ENCODE results near the gene ABHD16A.
A peak's percentile ranks its signal among the peaks of the same experiment; 100 is the strongest.

The ABHD16A gene

GRCh38 chr6:31660381-31661261 lies 42.5 kb downstream of the ABHD16A start, which contains the start of gene C6orf47:
TSS of gene C6orf47 (minus strand) at chr6:31660778. CDS start at chr6:31659947, 831 bp downstream.
- peak; percentile 90 for DNase-seq

DNA sequence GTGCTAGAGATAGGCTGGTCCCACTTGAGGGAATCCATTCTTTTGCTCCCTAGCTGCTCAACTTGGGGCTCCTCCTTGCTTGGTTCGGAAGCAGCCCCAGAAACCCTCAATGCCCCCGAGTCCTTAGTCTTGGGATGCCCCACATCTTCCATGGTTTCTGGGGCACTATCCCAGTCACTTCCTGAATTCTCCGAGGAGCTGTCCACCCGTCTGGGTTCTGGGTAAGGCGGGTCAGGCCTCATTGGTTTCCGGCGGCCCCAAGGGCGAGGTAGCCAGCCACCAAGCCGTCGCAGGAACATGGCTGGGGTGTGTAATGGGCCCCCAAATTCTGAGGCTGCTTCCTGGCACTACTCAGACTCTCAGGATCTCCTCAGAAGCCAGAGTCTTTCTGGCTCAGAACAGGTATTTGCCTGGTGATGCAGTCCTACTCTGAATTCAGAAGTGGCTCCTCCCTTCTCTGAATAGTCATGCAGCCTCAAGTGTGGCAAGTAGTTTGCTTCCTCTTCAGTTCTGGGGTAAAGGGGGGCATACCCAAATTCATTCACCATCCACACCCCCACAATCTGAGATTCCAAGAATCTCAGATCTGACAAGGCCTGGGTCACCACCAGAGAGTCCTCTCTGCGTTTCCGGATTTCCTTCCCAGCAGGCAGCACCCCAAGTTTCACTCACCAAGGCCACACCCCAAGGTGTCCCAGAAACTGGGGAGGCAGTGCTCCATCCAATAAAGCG lies 43.3 kb downstream of the ABHD16A start:
- no peak for DNase-seq

GRCh38 chr6:31658983-31659648 lies 44.0 kb downstream of the ABHD16A start:
- no peak for DNase-seq

- DNase-seq: no peak
Measured at GRCh38 chr6:31658158-31658688, 44.9 kb downstream of the ABHD16A start.

DNA sequence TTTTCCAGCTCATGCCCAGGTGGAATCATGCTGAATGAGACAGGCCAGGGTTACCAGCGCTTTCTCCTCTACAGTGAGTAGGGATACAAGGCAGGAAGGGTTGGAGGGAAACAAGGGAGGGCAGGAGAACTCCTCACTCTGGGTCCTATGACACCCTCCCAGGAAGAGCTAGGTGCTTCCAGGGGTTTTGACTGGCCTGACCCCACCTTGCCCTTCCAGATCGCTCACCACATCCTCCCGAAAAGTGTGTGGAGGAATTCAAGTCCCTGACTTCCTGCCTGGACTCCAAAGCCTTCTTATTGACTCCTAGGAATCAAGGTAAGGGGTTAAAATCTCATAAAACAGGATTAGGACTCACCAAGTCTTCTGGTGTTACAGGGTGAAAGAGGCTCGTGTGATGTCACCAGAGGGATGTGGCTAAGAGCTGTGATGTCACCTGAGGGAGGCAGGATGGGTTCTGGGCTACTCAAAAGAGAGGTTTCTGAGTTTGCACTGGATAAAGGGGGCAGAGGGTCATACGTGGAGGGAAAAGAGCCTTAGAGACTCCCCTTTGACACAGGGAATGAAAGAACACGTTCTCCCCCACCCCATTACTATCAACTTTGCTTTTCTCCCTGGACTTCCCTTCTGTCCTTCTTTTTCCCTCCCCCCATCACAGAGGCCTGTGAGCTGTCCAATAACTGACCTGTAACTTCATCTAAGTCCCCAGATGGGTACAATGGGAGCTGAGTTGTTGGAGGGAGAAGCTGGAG lies 45.5 kb downstream of the ABHD16A start:
- DNase-seq: no peak

DNA sequence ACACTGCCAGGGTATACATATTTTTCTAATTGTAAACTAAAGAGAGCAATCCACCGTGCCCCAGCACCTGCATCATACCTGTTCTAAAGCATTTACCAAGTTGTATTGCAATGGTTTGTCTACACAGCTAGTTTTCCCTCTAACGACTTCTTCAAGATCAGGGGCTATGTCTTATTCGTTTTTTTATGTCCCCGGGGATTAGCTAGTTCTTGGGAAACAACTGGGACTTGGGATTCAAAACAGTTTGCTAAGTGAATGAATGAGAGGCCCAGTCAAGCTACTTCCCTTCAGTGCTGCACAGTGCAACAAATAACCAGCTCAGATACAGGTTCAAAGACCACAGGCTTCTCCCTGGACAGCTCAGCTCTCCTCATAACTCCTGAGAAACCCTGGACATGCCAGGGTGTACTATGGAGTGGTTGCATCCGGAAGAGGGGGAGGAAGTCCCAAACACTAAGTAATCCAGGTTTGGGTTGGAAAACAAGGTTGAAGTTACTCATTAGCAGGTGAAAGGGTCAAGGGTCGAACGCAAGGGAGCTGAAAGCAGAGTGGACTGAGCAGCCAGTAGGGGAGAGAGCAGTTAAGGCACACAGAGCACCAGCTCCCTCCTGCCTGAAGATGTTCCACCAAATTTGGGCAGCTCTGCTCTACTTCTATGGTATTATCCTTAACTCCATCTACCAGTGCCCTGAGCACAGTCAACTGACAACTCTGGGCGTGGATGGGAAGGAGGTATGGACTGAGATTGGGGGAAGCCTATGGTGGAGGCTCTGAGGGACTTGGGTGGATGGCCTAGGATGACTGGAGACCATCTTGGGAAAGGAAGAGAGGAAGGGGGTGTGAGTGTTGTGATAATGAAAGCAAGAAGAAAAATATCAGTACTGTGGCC lies 47.5 kb downstream of the ABHD16A start, which contains the start of gene APOM:
Gene APOM (plus strand): TSS at position 546 of the 889 bp plus-strand sequence. CDS start 73 bp downstream, at position 619.
- no peak for DNase-seq

DNA sequence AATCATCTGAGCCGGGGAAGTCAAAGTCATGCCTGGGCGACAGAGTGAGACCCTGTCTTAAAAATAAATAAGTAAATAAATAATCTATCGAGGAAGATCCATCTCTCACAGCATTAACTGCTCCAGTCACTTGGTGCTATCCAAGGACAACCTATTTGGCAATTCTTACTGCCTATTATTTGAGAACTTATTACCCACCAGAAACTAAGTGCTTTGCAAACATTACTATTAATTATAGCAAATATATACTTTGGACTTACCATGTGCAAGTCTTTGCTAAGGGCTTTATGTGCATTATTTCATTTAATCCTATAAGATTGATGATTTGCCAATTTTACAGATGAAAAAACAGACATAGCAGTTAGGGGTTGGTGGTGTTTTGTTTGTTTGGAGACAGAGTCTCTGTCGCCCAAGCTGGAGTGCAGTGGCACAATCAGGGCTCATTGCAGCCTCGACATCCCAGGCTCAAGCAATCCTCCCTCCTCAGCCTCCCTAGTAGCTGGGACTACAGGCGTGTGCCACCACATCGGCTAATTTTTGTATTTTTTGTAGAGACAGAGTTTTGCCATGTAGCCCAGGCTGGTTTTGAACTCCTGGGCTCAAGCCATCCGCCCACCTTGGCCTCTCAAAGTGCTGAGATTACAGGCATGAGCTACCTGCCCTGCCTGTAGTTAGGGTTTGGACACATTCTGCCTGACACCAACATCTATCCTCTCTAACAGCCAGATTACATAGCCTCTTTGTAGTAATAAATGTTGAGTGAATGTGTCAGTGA lies 48.4 kb downstream of the ABHD16A start:
- no peak for DNase-seq

DNA sequence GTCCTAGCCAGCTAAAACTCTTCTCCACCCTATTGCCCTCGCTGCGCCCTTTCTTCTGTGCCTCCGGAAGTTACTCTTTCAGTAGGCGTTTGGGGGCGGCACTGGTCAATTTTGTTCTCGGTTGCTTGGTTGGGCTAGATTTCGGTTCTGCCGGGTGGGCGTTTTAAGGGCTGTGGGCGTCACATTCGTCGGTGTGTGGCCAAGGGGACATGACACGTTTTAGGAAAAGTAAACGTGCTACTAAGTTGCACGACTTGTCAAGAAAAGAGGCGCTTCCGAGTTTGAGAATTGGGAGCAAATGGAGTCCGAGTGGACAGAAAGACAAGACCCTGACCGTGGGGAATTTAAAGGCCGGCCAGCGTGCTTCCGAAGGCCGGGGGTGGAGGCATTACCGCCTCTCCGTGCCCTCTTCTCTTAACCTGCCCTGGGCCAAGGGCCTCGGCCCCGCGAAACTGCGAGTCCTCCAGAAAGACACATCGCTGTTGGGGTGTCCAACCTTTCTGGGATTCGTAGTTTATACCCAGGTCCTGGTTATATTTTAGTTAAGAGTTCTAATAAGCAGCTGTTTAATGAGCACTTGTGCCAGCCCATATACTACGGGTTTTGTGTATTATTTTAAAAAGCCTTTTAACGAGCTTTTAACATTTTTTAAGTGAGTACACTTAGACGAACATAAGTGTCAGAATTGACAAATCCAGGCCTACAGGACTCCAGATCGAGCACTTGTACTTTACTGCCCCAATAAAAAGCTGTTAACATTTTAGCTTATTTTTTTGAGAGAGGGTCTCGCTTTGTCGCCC lies 50.0 kb downstream of the ABHD16A start:
- peak; percentile 97 for DNase-seq

- DNase-seq: peak; percentile 63
Measured at GRCh38 chr6:31651602-31652191, 51.4 kb downstream of the ABHD16A start.

- no peak for DNase-seq
Measured at GRCh38 chr6:31645325-31645724, 57.8 kb downstream of the ABHD16A start.

DNA sequence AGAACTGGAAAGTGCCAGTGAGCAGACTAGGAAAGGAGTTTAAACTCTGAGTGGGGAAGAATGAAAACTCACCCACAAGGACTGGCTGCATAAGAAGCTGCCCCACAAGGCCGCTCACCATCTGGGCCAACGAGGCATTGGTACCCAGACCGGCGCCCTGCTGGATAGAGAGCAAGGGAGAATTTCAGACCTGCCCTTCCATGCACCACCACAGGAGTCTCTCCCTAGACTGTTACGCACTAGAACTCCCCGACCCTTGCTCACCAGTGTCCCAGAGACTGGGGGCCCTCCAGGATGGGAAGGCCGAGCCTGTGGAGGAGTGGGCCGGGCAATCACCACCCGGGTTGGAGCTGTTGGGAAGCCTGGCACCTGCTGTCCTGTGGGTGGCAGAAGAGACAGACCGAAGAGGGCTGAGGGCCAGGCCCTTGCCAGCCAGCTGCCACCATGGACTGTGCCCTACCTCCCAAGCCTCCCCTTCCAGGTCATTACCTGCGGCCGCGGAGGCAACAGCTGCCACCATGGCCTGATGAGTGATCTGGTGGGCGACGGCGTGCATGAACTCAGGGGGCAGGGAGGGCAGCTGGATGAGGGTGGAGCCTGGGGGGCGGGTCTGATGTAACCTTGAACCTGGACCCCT lies 59.2 kb downstream of the ABHD16A start:
- no peak for DNase-seq

DNA sequence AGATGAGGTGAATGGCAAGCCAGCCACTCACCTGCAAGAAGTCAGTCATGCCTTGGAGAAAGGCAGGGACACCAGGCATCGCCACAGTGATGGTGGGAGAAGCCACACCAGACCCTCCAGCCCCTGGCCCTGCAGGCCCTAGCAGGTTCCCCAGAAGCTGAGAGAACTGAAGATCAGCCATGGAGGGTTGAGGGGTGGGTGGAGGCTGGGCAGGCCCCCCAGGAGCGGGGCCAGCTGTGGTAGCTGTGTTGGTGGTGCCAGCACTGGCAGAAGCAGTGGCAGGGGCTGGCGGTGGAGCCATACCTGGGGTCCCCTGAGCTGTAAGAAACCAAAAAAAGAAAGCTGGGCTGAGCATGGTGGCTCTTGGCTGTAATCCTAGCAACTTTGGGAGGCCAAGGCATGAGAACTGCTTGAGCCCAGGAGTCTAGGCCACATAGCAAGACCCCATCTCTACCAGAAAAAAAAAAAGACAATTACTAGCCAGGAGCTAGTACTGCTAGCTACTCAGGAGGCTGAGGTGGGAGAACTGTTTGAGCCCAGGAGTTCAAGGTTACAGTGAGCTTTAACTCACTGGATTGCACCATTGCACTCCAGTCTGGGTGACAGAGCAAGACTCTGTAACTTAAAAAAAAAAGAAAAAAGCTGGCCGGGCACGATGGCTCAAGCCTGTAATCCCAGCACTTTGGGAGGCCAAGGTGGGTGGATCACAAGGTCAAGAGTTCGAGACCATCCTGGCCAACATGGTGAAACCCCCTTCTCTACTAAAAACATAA lies 60.1 kb downstream of the ABHD16A start:
- no peak for DNase-seq

GRCh38 chr6:31641370-31641769 lies 61.8 kb downstream of the ABHD16A start:
- DNase-seq: no peak

DNA sequence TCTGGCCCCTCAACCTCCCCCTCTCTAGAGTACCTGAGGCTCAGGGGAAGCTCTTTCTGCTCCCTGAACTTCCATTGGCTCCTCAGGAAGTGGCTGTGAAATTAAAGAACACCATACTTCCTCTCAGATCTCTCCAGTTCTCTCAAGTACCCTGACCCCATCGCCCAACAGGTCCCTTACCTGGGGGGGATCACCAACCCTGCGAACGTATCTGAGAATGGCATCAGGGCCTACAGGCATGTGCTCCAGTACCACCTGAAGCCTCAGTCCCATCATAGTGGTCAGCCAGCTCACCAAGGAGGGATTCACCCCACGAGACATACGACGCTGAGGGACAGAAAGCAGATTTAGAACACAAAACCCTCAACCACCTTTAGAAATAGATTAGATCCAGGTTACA lies 62.5 kb downstream of the ABHD16A start:
- DNase-seq: no peak

- DNase-seq: no peak
Measured at GRCh38 chr6:31639449-31639861, 63.7 kb downstream of the ABHD16A start.

DNA sequence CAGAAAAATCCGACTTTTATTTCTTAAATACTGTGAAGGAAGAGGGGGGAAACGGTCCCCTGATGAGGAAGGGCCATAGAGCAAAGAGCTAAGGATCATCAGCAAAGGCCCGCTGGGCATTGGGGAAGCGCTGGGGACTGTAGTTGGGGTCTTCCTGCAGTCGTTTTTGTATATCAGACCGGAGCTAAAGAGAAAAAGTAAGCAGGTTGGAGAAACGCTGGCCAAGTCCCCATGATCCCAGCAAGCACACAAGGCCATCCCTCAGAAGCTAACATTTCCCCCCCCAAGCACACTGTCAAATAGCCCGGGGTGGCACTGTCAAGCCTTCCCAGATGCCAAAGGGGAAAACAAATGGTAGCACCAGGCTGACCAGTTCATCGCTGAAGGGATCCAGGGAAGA lies 64.1 kb downstream of the ABHD16A start:
- no peak for DNase-seq
